HepG2 (cell line): ENCODE results near the gene CD70. TPM values are rescaled to one million over a fixed set of nuclear protein-coding genes. Genes with fewer than 3 reads are reported as not detected.
"Not testable (repeated sequence)": the region's sequence is repeated elsewhere in the genome, so short reads cannot be mapped to it uniquely, and the experiment has no call there.

Experiments
- ATAC-seq: fragments of 200-7000 bp; cut with Tn5 transposase; 3 replicates; pipeline ENCODE4 v1.9.1; 2020; ENCODE audit warnings: mild to moderate bottlenecking, moderate library complexity
- BruUV-seq: library from RNA; stranded (reverse); fragments of 400-500 nt; replicated peaks from 2 replicates; lab custom pipeline; 2021; lab: Mats Ljungman, UMichigan
- CTCF ChIA-PET: fragments of 300-600 bp; formaldehyde crosslinking; extraction: SDS; loops from one replicate; lab custom pipeline; 2021; ENCODE audit warnings: low total read pairs, inconsistent platforms, low intra/inter-chr PET ratio; lab: Yijun Ruan, JAX
- POLR2A ChIA-PET: fragments of 350-600 bp; sonication (Branson Sonifier 250); formaldehyde crosslinking; loops from one replicate; lab custom pipeline; 2020; ENCODE audit warnings: antibody characterized with exemption, inconsistent platforms; lab: Yijun Ruan, JAX
- DNase-seq: peaks from one replicate; pipeline ENCODE4 v3.0.0-alpha.2; 2015; ENCODE audit warnings: low spot score
- FAIRE-seq: peaks from 3 replicates; lab custom pipeline; 2011; peaks lifted over from hg19 to GRCh38; lab: Jason Lieb, UNC
- H2AFZ ChIP-seq: one replicate; pipeline ENCODE4 v1.6.1; 2011; ENCODE audit warnings: low read length, inconsistent platforms
- H3K27ac ChIP-seq: fragments of 300-600 bp; 3 replicates; pipeline ENCODE4 v1.8.0; 2011; ENCODE audit warnings: mixed run types, mild to moderate bottlenecking, mixed read lengths, low read length, inconsistent platforms; ENCODE audit not compliant: insufficient read depth; ENCODE audit errors: extremely low read length
- H3K27me3 ChIP-seq, 2 experiments: fragments of 200-600 bp in 1 of 2; 2 replicates in 1 of 2; 3 replicates in 1 of 2; pipeline versions ENCODE4 v1.6.0 to v1.8.0; 2011; ENCODE audit warnings: low read length in 2 of 2, mild to moderate bottlenecking in 2 of 2, moderate library complexity in 2 of 2, inconsistent platforms in 1 of 2; ENCODE audit not compliant: insufficient read depth in 2 of 2, control insufficient read depth in 1 of 2
- H3K36me3 ChIP-seq, 2 experiments: fragments of 200-600 bp in 1 of 2; replicated peaks in 1 of 2; 2 replicates in 1 of 2; 3 replicates in 1 of 2; pipeline versions ENCODE4 v1.5.1 to v1.8.0; 2011; ENCODE audit warnings: low read length in 2 of 2, inconsistent platforms in 1 of 2; ENCODE audit not compliant: insufficient read depth in 2 of 2, control insufficient read depth in 1 of 2
- H3K4me1 ChIP-seq: 2 replicates; pipeline ENCODE4 v1.5.1; 2012; ENCODE audit warnings: low read length, inconsistent platforms; ENCODE audit not compliant: insufficient read depth
- H3K4me2 ChIP-seq: 2 replicates; pipeline ENCODE4 v1.6.0; 2011; ENCODE audit warnings: low read depth, low read length, inconsistent platforms
- H3K4me3 ChIP-seq, 3 experiments: fragments of 200-600 bp in 1 of 3; sonication (generic), shearing (Covaris generic) in 1 of 3; replicated peaks in 1 of 3; 2 replicates each; pipeline ENCODE4 v1.5.1; 2011 to 2016; ENCODE audit warnings: low read length in 3 of 3, inconsistent platforms in 2 of 3, low read depth in 2 of 3, mild to moderate bottlenecking in 2 of 3, control low read depth in 1 of 3, mixed read lengths in 1 of 3; ENCODE audit not compliant: insufficient read depth in 1 of 3
- H3K79me2 ChIP-seq: one replicate; pipeline ENCODE4 v1.6.1; 2011; ENCODE audit warnings: low read length, inconsistent platforms; ENCODE audit not compliant: insufficient read depth
- H3K9ac ChIP-seq: 2 replicates; pipeline ENCODE4 v1.6.0; 2011; ENCODE audit warnings: mild to moderate bottlenecking, low read depth, low read length, inconsistent platforms; ENCODE audit not compliant: insufficient read depth
- H3K9me3 ChIP-seq: 2 replicates; pipeline ENCODE4 v1.5.1; 2012; ENCODE audit warnings: mild to moderate bottlenecking, low read length
- H4K20me1 ChIP-seq: 2 replicates; pipeline ENCODE4 v1.6.0; 2011; ENCODE audit warnings: inconsistent platforms, mild to moderate bottlenecking, low read length, moderate library complexity; ENCODE audit not compliant: insufficient read depth
- SAFB2 ChIP-seq: sonication (generic); formaldehyde crosslinking; IDR thresholded peaks from 2 replicates; pipeline ENCODE4 v1.5.1; 2020; ENCODE audit warnings: missing genetic modification reagents, low read depth, mild to moderate bottlenecking, borderline replicate concordance
- WGBS: methylation state at CpG from one replicate; pipeline ENCODE4 v1.1.6; 2017; ENCODE audit warnings: low lambda C conversion rate; 5-methylcytosine and 5-hydroxymethylcytosine counted together
- in situ Hi-C: cut with HindIII; loops from 2 replicates; pipeline ENCODE4 v1.10.0; 2017; ENCODE audit warnings: low pct_unique_long_range_greater_than_20kb; ENCODE audit not compliant: extremely low pct_ligation_motif_present
- intact Hi-C: fragments of 100-400 bp; cut with micrococcal nuclease; formaldehyde crosslinking; loops from one replicate; pipeline ENCODE4 v1.10.0; 2022; ENCODE audit not compliant: unreplicated experiment
- polyA plus RNA-seq, 8 experiments: library from polyadenylated mRNA; depleted of rRNA in 3 of 8; stranded (reverse) in 7 of 8; unstranded in 1 of 8; fragments of >200 nt; fragmentation: Illumina TruSeq in 4 of 8; extraction: Trizol in 4 of 8; gene quantifications; 2 replicates each; pipeline versions ENCODE4 v1.2.1 to v1.2.3, GENCODE V29; 2011 to 2016; ENCODE audit warnings: low read depth in 4 of 8, missing spikeins in 1 of 8, mixed read lengths in 1 of 8; ENCODE audit not compliant: insufficient read depth in 1 of 8
- total RNA-seq, 5 experiments: library from RNA; depleted of rRNA; stranded (reverse); fragments of >200 nt; fragmentation: Illumina TruSeq; extraction: Trizol; gene quantifications; 2 replicates each; pipeline ENCODE4 v1.2.3, GENCODE V29; 2016; ENCODE audit warnings: low read depth in 1 of 5
- TF ChIP-seq, protein P1 (sequence below): sonication (generic); formaldehyde crosslinking; IDR thresholded peaks from 2 replicates; pipeline ENCODE4 v1.5.1; 2020; ENCODE audit warnings: mild to moderate bottlenecking, moderate library complexity, missing genetic modification reagents

The CD70 gene
- total and polyA plus RNA-seq, 2 of the 13 experiments (the other 11 are each of a cell fraction or from before 2014, with no cell fraction given), result 0.13 TPM; not detected in 1

- H3K9me3 ChIP-seq, in situ Hi-C loops, H3K79me2 ChIP-seq, H3K27ac ChIP-seq, POLR2A ChIA-PET, H3K4me2 ChIP-seq, H3K9ac ChIP-seq, intact Hi-C loops, BruUV-seq, H3K4me3 ChIP-seq, FAIRE-seq, H3K27me3 ChIP-seq, CTCF ChIA-PET, H4K20me1 ChIP-seq, H2AFZ ChIP-seq, ATAC-seq, DNase-seq, H3K36me3 ChIP-seq: not testable (repeated sequence)
- WGBS, result 35% methylated on average over 11 of the region's 11 CpGs
- peaks cover 25% of the 10 kb centered on the region for H3K4me1 ChIP-seq
Measured at GRCh38 chr19:6606276-6607070, 15.5 kb upstream of the CD70 start.

DNA sequence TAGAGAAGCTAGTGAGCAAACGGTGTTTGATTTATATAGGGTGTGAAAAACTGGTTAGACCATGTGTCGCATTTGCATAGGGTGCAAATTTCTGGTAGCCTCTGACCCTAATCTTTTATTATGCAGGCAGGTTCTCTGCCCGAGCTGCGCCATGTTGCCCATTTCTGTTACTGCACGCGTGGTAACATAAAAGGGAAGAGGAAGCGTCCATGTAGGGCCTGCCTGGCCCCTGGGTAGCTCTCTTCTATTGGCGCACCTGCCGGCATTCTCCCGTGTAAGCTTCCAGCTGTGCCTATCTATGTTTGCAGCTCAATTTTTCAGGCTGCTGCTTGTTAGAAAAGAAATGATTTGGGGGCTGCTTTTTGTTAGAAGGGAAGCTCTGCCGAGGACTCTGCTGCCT lies 14.0 kb upstream of the CD70 start:
- ATAC-seq (no peak), DNase-seq (no peak), FAIRE-seq (no peak)
- no TSS peak for BruUV-seq
- no peak overlapping the region for H3K27ac ChIP-seq
- no peaks in the 10 kb centered on the region for H3K9me3 ChIP-seq
- H3K9ac ChIP-seq, result no peak overlapping the region
- H3K79me2 ChIP-seq, result no peaks in the 10 kb centered on the region
- no peaks in the 10 kb centered on the region for H4K20me1 ChIP-seq
- peaks cover 30% of the 10 kb centered on the region for H3K4me1 ChIP-seq
- 69% methylated on average over 11 of the region's 11 CpGs for WGBS
- H2AFZ ChIP-seq, result no peak overlapping the region
- no peaks in the 10 kb centered on the region for H3K36me3 ChIP-seq
- intact Hi-C loops (no loop called here), in situ Hi-C loops (no loop called here)
- H3K4me2 ChIP-seq, result no peak overlapping the region
- no peak for TF ChIP-seq SAFB2 (CRISPR knock-in tag)
- TF ChIP-seq, protein P1, sequence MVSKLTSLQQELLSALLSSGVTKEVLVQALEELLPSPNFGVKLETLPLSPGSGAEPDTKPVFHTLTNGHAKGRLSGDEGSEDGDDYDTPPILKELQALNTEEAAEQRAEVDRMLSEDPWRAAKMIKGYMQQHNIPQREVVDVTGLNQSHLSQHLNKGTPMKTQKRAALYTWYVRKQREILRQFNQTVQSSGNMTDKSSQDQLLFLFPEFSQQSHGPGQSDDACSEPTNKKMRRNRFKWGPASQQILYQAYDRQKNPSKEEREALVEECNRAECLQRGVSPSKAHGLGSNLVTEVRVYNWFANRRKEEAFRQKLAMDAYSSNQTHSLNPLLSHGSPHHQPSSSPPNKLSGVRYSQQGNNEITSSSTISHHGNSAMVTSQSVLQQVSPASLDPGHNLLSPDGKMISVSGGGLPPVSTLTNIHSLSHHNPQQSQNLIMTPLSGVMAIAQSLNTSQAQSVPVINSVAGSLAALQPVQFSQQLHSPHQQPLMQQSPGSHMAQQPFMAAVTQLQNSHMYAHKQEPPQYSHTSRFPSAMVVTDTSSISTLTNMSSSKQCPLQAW (CRISPR knock-in tag), result no peak
- ChIA-PET POLR2A (no interaction called here), CTCF (no interaction called here)
- no peaks in the 10 kb centered on the region; a peak in 1 of 5 replicates for H3K27me3 ChIP-seq
- no peak overlapping the region for H3K4me3 ChIP-seq
